HepG2 (cell line): ENCODE measurements around the gene AKAP6. TPM values are rescaled to one million over a fixed set of nuclear protein-coding genes. Genes with fewer than 3 reads are reported as not detected.

ENCODE experiments used
- ATAC-seq: fragments of 200-7000 bp; cut with Tn5 transposase; 3 replicates; pipeline ENCODE4 v1.9.1; 2020; ENCODE audit warnings: mild to moderate bottlenecking, moderate library complexity
- BruUV-seq: library from RNA; stranded (reverse); fragments of 400-500 nt; replicated peaks from 2 replicates; lab custom pipeline; 2021; lab: Mats Ljungman, UMichigan
- CTCF ChIA-PET: fragments of 300-600 bp; formaldehyde crosslinking; extraction: SDS; loops from one replicate; lab custom pipeline; 2021; ENCODE audit warnings: low total read pairs, inconsistent platforms, low intra/inter-chr PET ratio; lab: Yijun Ruan, JAX
- POLR2A ChIA-PET: fragments of 350-600 bp; sonication (Branson Sonifier 250); formaldehyde crosslinking; loops from one replicate; lab custom pipeline; 2020; ENCODE audit warnings: antibody characterized with exemption, inconsistent platforms; lab: Yijun Ruan, JAX
- DNase-seq: peaks from one replicate; pipeline ENCODE4 v3.0.0-alpha.2; 2015; ENCODE audit warnings: low spot score
- FAIRE-seq: peaks from 3 replicates; lab custom pipeline; 2011; peaks lifted over from hg19 to GRCh38; lab: Jason Lieb, UNC
- H2AFZ ChIP-seq: one replicate; pipeline ENCODE4 v1.6.1; 2011; ENCODE audit warnings: low read length, inconsistent platforms
- H3K27ac ChIP-seq: fragments of 300-600 bp; 3 replicates; pipeline ENCODE4 v1.8.0; 2011; ENCODE audit warnings: mixed run types, mild to moderate bottlenecking, mixed read lengths, low read length, inconsistent platforms; ENCODE audit not compliant: insufficient read depth; ENCODE audit errors: extremely low read length
- H3K27me3 ChIP-seq, 2 experiments: fragments of 200-600 bp in 1 of 2; 2 replicates in 1 of 2; 3 replicates in 1 of 2; pipeline versions ENCODE4 v1.6.0 to v1.8.0; 2011; ENCODE audit warnings: low read length in 2 of 2, mild to moderate bottlenecking in 2 of 2, moderate library complexity in 2 of 2, inconsistent platforms in 1 of 2; ENCODE audit not compliant: insufficient read depth in 2 of 2, control insufficient read depth in 1 of 2
- H3K36me3 ChIP-seq, 2 experiments: fragments of 200-600 bp in 1 of 2; replicated peaks in 1 of 2; 2 replicates in 1 of 2; 3 replicates in 1 of 2; pipeline versions ENCODE4 v1.5.1 to v1.8.0; 2011; ENCODE audit warnings: low read length in 2 of 2, inconsistent platforms in 1 of 2; ENCODE audit not compliant: insufficient read depth in 2 of 2, control insufficient read depth in 1 of 2
- H3K4me1 ChIP-seq: 2 replicates; pipeline ENCODE4 v1.5.1; 2012; ENCODE audit warnings: low read length, inconsistent platforms; ENCODE audit not compliant: insufficient read depth
- H3K4me2 ChIP-seq: 2 replicates; pipeline ENCODE4 v1.6.0; 2011; ENCODE audit warnings: low read depth, low read length, inconsistent platforms
- H3K4me3 ChIP-seq, 3 experiments: fragments of 200-600 bp in 1 of 3; sonication (generic), shearing (Covaris generic) in 1 of 3; replicated peaks in 1 of 3; 2 replicates each; pipeline ENCODE4 v1.5.1; 2011 to 2016; ENCODE audit warnings: low read length in 3 of 3, inconsistent platforms in 2 of 3, low read depth in 2 of 3, mild to moderate bottlenecking in 2 of 3, control low read depth in 1 of 3, mixed read lengths in 1 of 3; ENCODE audit not compliant: insufficient read depth in 1 of 3
- H3K79me2 ChIP-seq: one replicate; pipeline ENCODE4 v1.6.1; 2011; ENCODE audit warnings: low read length, inconsistent platforms; ENCODE audit not compliant: insufficient read depth
- H3K9ac ChIP-seq: 2 replicates; pipeline ENCODE4 v1.6.0; 2011; ENCODE audit warnings: mild to moderate bottlenecking, low read depth, low read length, inconsistent platforms; ENCODE audit not compliant: insufficient read depth
- H3K9me3 ChIP-seq: 2 replicates; pipeline ENCODE4 v1.5.1; 2012; ENCODE audit warnings: mild to moderate bottlenecking, low read length
- H4K20me1 ChIP-seq: 2 replicates; pipeline ENCODE4 v1.6.0; 2011; ENCODE audit warnings: inconsistent platforms, mild to moderate bottlenecking, low read length, moderate library complexity; ENCODE audit not compliant: insufficient read depth
- ADNP ChIP-seq: sonication (generic); formaldehyde crosslinking; IDR thresholded peaks from 2 replicates; pipeline ENCODE4 v1.4.0; 2020; ENCODE audit warnings: missing genetic modification reagents
- BATF2 ChIP-seq: sonication (generic); formaldehyde crosslinking; IDR thresholded peaks from 2 replicates; pipeline ENCODE4 v1.8.0; 2022; ENCODE audit warnings: mild to moderate bottlenecking, missing genetic modification reagents, moderate library complexity
- CCDC6 ChIP-seq: sonication (generic); formaldehyde crosslinking; IDR thresholded peaks from 2 replicates; pipeline ENCODE4 v1.8.1; 2022; ENCODE audit warnings: mild to moderate bottlenecking, missing genetic modification reagents, moderate library complexity
- HNRNPUL1 ChIP-seq: fragments of 200-400 bp; formaldehyde crosslinking; IDR thresholded peaks from 2 replicates; pipeline ENCODE4 v1.6.1; 2017; ENCODE audit warnings: low read depth, mild to moderate bottlenecking, low read length, moderate library complexity
- NCOR1 ChIP-seq: fragments of 200-600 bp; sonication (generic); IDR thresholded peaks from 2 replicates; pipeline ENCODE4 v1.7.0; 2017; ENCODE audit warnings: antibody characterized with exemption, low read length, borderline replicate concordance
- SALL2 ChIP-seq: sonication (generic); formaldehyde crosslinking; IDR thresholded peaks from 2 replicates; pipeline ENCODE4 v1.8.1; 2023; ENCODE audit warnings: mild to moderate bottlenecking, missing genetic modification reagents, inconsistent platforms
- ZFP62 ChIP-seq: sonication (generic); formaldehyde crosslinking; IDR thresholded peaks from 2 replicates; pipeline ENCODE4 v1.4.0; 2020; ENCODE audit warnings: missing genetic modification reagents
- ZNF280B ChIP-seq: sonication (generic); formaldehyde crosslinking; IDR thresholded peaks from 2 replicates; pipeline ENCODE4 v1.5.0; 2020; ENCODE audit warnings: missing genetic modification reagents, mild to moderate bottlenecking, borderline replicate concordance
- ZNF576 ChIP-seq: sonication (generic); formaldehyde crosslinking; IDR thresholded peaks from 2 replicates; pipeline ENCODE4 v1.4.0; 2020; ENCODE audit warnings: mild to moderate bottlenecking, missing genetic modification reagents
- ZNF7 ChIP-seq: IDR thresholded peaks from 2 replicates; pipeline ENCODE4 v1.6.1; 2016; ENCODE audit warnings: missing biosample characterization, missing genetic modification reagents
- ZSCAN30 ChIP-seq: sonication (generic); formaldehyde crosslinking; IDR thresholded peaks from 2 replicates; pipeline ENCODE4 v1.5.0; 2020; ENCODE audit warnings: mild to moderate bottlenecking, missing genetic modification reagents
- WGBS: methylation state at CpG from one replicate; pipeline ENCODE4 v1.1.6; 2017; ENCODE audit warnings: low lambda C conversion rate; 5-methylcytosine and 5-hydroxymethylcytosine counted together
- in situ Hi-C: cut with HindIII; loops from 2 replicates; pipeline ENCODE4 v1.10.0; 2017; ENCODE audit warnings: low pct_unique_long_range_greater_than_20kb; ENCODE audit not compliant: extremely low pct_ligation_motif_present
- intact Hi-C: fragments of 100-400 bp; cut with micrococcal nuclease; formaldehyde crosslinking; loops from one replicate; pipeline ENCODE4 v1.10.0; 2022; ENCODE audit not compliant: unreplicated experiment
- polyA plus RNA-seq, 8 experiments: library from polyadenylated mRNA; depleted of rRNA in 3 of 8; stranded (reverse) in 7 of 8; unstranded in 1 of 8; fragments of >200 nt; fragmentation: Illumina TruSeq in 4 of 8; extraction: Trizol in 4 of 8; gene quantifications; 2 replicates each; pipeline versions ENCODE4 v1.2.1 to v1.2.3, GENCODE V29; 2011 to 2016; ENCODE audit warnings: low read depth in 4 of 8, missing spikeins in 1 of 8, mixed read lengths in 1 of 8; ENCODE audit not compliant: insufficient read depth in 1 of 8
- total RNA-seq, 5 experiments: library from RNA; depleted of rRNA; stranded (reverse); fragments of >200 nt; fragmentation: Illumina TruSeq; extraction: Trizol; gene quantifications; 2 replicates each; pipeline ENCODE4 v1.2.3, GENCODE V29; 2016; ENCODE audit warnings: low read depth in 1 of 5

Gene AKAP6
- total and polyA plus RNA-seq, 2 of the 13 experiments (the other 11 are each of a cell fraction or from before 2014, with no cell fraction given): 1.4 TPM

- FAIRE-seq (no peak), DNase-seq (no peak)
Observed at GRCh38 chr14:32596390-32596789, 267.3 kb downstream of the AKAP6 start.

GRCh38 chr14:32597771-32598170, 268.7 kb downstream of the AKAP6 start:
- no peak for FAIRE-seq
- no peak overlapping the region for H3K4me2 ChIP-seq
- H2AFZ ChIP-seq: no peak overlapping the region
- H4K20me1 ChIP-seq: no peaks in the 10 kb centered on the region
- no peak overlapping the region for H3K27ac ChIP-seq
- ChIA-PET POLR2A (no interaction called here), CTCF (no interaction called here)
- intact Hi-C loops: no loop called here
- WGBS: 2% methylated on average over 2 of the region's 2 CpGs
- no peak for TF ChIP-seq ZNF7 (CRISPR knock-in tag)
- TF ChIP-seq SALL2 (CRISPR knock-in tag): no peak
- no peak for TF ChIP-seq NCOR1
- TF ChIP-seq ADNP (CRISPR knock-in tag): no peak
- no peak for TF ChIP-seq CCDC6
- TF ChIP-seq BATF2 (CRISPR knock-in tag): no peak
- no peaks in the 10 kb centered on the region for H3K27me3 ChIP-seq
- no peaks in the 10 kb centered on the region for H3K9me3 ChIP-seq
- no peak for DNase-seq
- no peak overlapping the region for H3K9ac ChIP-seq
- no peak for ATAC-seq
- no TSS peak for BruUV-seq
- H3K79me2 ChIP-seq: no peaks in the 10 kb centered on the region
- H3K36me3 ChIP-seq: no peaks in the 10 kb centered on the region
- in situ Hi-C loops: no loop called here
- H3K4me3 ChIP-seq: no peak overlapping the region
- no peaks in the 10 kb centered on the region for H3K4me1 ChIP-seq

More at GRCh38 chr14:32596390-32596789, 267.3 kb downstream of the AKAP6 start:
- BruUV-seq: no TSS peak
- Histone ChIP-seq H3K4me3 (no peak overlapping the region), H3K9me3 (no peaks in the 10 kb centered on the region), H3K36me3 (no peaks in the 10 kb centered on the region), H3K27ac (no peak overlapping the region), H3K9ac (no peak overlapping the region), H3K79me2 (no peaks in the 10 kb centered on the region), H3K27me3 (no peaks in the 10 kb centered on the region), H2AFZ (no peak overlapping the region), H4K20me1 (no peaks in the 10 kb centered on the region), H3K4me1 (no peaks in the 10 kb centered on the region), H3K4me2 (no peak overlapping the region)
- ChIA-PET POLR2A (no interaction called here), CTCF (no interaction called here)
- intact Hi-C loops (no loop called here), in situ Hi-C loops (no loop called here)
- TF ChIP-seq HNRNPUL1 (no peak), ZFP62 (CRISPR knock-in tag) (no peak), ZNF280B (no peak), ZSCAN30 (no peak), ZNF576 (CRISPR knock-in tag) (no peak)
- ATAC-seq: no peak
- under 1% methylated on average over 2 of the region's 2 CpGs for WGBS
